ENCODE data around the gene DYNC1I1. TPM values are rescaled to one million over a fixed set of nuclear protein-coding genes. Genes with fewer than 3 reads are reported as not detected.

DYNC1I1 gene
- total and polyA plus RNA-seq, 2 of the 4 experiments (the other 2 are of a cell fraction), result under 0.01 to 0.15 TPM

GRCh38 chr7:95772771-95773581 is 622 bp downstream of the DYNC1I1 start:
- H3K27ac ChIP-seq (ENCODE audit: insufficient read depth, low read length), result no peak overlapping the region
- H2AK5ac ChIP-seq (ENCODE audit: low read depth, low read length), result no peak overlapping the region
- no peak overlapping the region for H4K8ac ChIP-seq (ENCODE audit: low read depth in 2 of 2, low read length in 2 of 2)
- DNase-seq (no peak), ATAC-seq (ENCODE audit: low read depth) (no peak)
- 30% methylated on average over 4 of the region's 45 CpGs; no CpG with 5 or more reads in 1 of the 2 experiments for WGBS, 2 experiments (ENCODE audit: extremely low coverage in 2 of 2, insufficient read length in 1 of 2)
- H3K9me1 ChIP-seq (ENCODE audit: insufficient read depth, low read length), result no peaks in the 10 kb centered on the region
- no peak overlapping the region for H2BK120ac ChIP-seq (ENCODE audit: low read depth, low read length)
- POLR2A ChIA-PET (ENCODE audit: unreplicated experiment), result no interaction called here
- H3K9me3 ChIP-seq (ENCODE audit: control insufficient read depth, insufficient read depth, low read length), result no peaks in the 10 kb centered on the region
- peak overlapping the region; percentile 20 for H3K4me3 ChIP-seq (ENCODE audit: insufficient read depth, low read depth, low read length)
- H2AFZ ChIP-seq (replicated peaks; ENCODE audit: low read length, poor library complexity), result peak overlapping the region; percentile 64
- TF ChIP-seq ELK1 (IDR thresholded peaks at IDR 0.05; ENCODE audit: borderline replicate concordance, low read depth, low read length), result no peak
- no peak for TF ChIP-seq CTCF (conservative IDR thresholded peaks at IDR 0.05; ENCODE audit: low read depth, low read length)
- no peak for TF ChIP-seq FOS (IDR thresholded peaks at IDR 0.05; ENCODE audit: low read depth, low read length)
- no peak for TF ChIP-seq MAFK (IDR thresholded peaks at IDR 0.05; ENCODE audit: low read depth, low read length)
- no peak for TF ChIP-seq RAD21 (IDR thresholded peaks at IDR 0.05; ENCODE audit: low read length)
- TF ChIP-seq CEBPB (IDR thresholded peaks at IDR 0.05; ENCODE audit: low read depth, low read length), result no peak
- TF ChIP-seq SMC3 (IDR thresholded peaks at IDR 0.05; ENCODE audit: low read depth, low read length), result no peak
- TF ChIP-seq USF2 (IDR thresholded peaks at IDR 0.05; ENCODE audit: low read depth, low read length), result no peak
- TF ChIP-seq RCOR1 (IDR thresholded peaks at IDR 0.05; ENCODE audit: insufficient replicate concordance, low read length), result no peak
- no peak for TF ChIP-seq MAZ (IDR thresholded peaks at IDR 0.05; ENCODE audit: borderline replicate concordance, low read depth, low read length)
- no peak for TF ChIP-seq NFE2L2 (IDR thresholded peaks at IDR 0.05; ENCODE audit: low read depth, low read length)
- TF ChIP-seq POLR2A (IDR thresholded peaks at IDR 0.05; ENCODE audit: low read depth, low read length), result no peak
- no peak for TF ChIP-seq MXI1 (IDR thresholded peaks at IDR 0.05; ENCODE audit: borderline replicate concordance, low read depth, low read length)
- no peak for TF ChIP-seq BHLHE40 (IDR thresholded peaks at IDR 0.05; ENCODE audit: low read depth, low read length)
- H2BK5ac ChIP-seq (ENCODE audit: low read depth, low read length, poor library complexity, severe bottlenecking), result no peak overlapping the region
- no TSS peak for BruUV-seq (replicated peaks)
- no peaks in the 10 kb centered on the region for H3K79me1 ChIP-seq (ENCODE audit: low read depth in 1 of 2, low read length in 2 of 2)
- H3K27me3 ChIP-seq (ENCODE audit: control insufficient read depth, insufficient read depth, low read length), result peaks cover 13% of the 10 kb centered on the region
- no peak overlapping the region for H3K4ac ChIP-seq (ENCODE audit: low read depth, low read length)
- dilution Hi-C loops (cut with HindIII; ENCODE audit: low sequenced_read_pairs, unreplicated experiment), result no loop called here
- H2BK20ac ChIP-seq (ENCODE audit: low read depth, low read length), result no peak overlapping the region
- intact Hi-C loops (cut with micrococcal nuclease), result no loop called here
- no peak overlapping the region for H3K18ac ChIP-seq (ENCODE audit: low read depth, low read length)
- peak overlapping the region; percentile 43; the same call in 1 of the 2 replicates for H3K4me2 ChIP-seq (ENCODE audit: low read depth, low read length)
- H4K91ac ChIP-seq (ENCODE audit: insufficient read depth, low read depth, low read length), result no peak overlapping the region
- no peak overlapping the region for H4K5ac ChIP-seq (ENCODE audit: low read depth, low read length)
- H4K20me1 ChIP-seq (ENCODE audit: insufficient read depth, low read length), result no peaks in the 10 kb centered on the region
- H3K56ac ChIP-seq (ENCODE audit: extremely low read depth, insufficient read depth, low read length), result no peak overlapping the region
- no peak overlapping the region for H2BK15ac ChIP-seq (ENCODE audit: low read depth, low read length)
- no peaks in the 10 kb centered on the region for H3K36me3 ChIP-seq (ENCODE audit: control insufficient read depth, insufficient read depth, low read length)
- peak overlapping the region; percentile 27; the same call in 1 of the 2 replicates for H3K23ac ChIP-seq (ENCODE audit: low read depth, low read length)
- peak overlapping the region; percentile 25 for H2AK9ac ChIP-seq (replicated peaks; ENCODE audit: low read depth, low read length, poor library complexity)
- no peaks in the 10 kb centered on the region for H3K4me1 ChIP-seq (ENCODE audit: control insufficient read depth, insufficient read depth, low read length)
- H3K14ac ChIP-seq (replicated peaks; ENCODE audit: low read depth, low read length), result no peak overlapping the region
- H3K9ac ChIP-seq (ENCODE audit: low read depth, low read length), result no peak overlapping the region
- CTCF ChIA-PET, result interaction anchor here (1.1 kb wide), 1 partner anchor 10 kb away, joined by 4 read pairs; no protein-coding TSS in a partner anchor
- in situ Hi-C loops (cut with MboI; ENCODE audit: low sequenced_read_pairs), result no loop called here
